ENCODE results near the gene HIRA. TPM values are rescaled to one million over a fixed set of nuclear protein-coding genes. Genes with fewer than 3 reads are reported as not detected.
A peak's percentile ranks its signal among the peaks of the same experiment; 100 is the strongest.

Gene HIRA
- total RNA-seq, 1 donor from 2014 or later: 7.3 TPM

GRCh38 chr22:19304547-19304946 is 127.0 kb downstream of the HIRA start:
- H3K9ac ChIP-seq (ENCODE audit: low read depth in 1 of 3, low read length in 3 of 3): no peak overlapping the region
- H3K4me3 ChIP-seq (ENCODE audit: low read length in 3 of 3): no peak overlapping the region
- H3K4me1 ChIP-seq (ENCODE audit: control insufficient read depth in 3 of 3, insufficient read depth in 3 of 3, low read length in 3 of 3): no peaks in the 10 kb centered on the region
- H3K27me3 ChIP-seq (ENCODE audit: control insufficient read depth in 3 of 3, insufficient read depth in 3 of 3, low read length in 3 of 3): no peaks in the 10 kb centered on the region
- no peaks in the 10 kb centered on the region for H3K36me3 ChIP-seq (ENCODE audit: control insufficient read depth in 3 of 3, insufficient read depth in 3 of 3, low read length in 3 of 3)
- no peak overlapping the region for H3K27ac ChIP-seq (ENCODE audit: low read depth, low read length)
- no peaks in the 10 kb centered on the region for H3K9me3 ChIP-seq (ENCODE audit: control insufficient read depth in 3 of 3, low read length in 3 of 3)

DNA sequence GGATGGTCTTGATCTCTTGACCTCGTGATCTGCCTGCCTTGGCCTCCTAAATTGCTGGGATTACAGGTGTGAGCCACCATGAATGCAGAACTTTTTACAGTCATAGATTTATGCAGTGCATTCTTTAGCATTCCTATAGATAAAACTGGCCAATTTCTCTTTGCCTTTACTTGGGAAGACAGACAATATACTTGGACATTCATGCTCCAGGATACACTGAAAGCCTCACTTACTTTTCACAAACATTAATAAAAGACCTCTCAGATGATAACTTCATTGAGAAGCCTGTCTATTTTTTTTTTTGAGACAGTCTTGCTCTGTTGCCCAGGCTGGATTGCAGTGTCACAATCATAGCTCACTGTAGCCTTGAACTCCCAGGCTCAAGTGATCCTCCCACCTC is 127.7 kb downstream of the HIRA start:
- Histone ChIP-seq H3K27ac (ENCODE audit: low read depth, low read length) (no peak overlapping the region), H3K36me3 (ENCODE audit: control insufficient read depth in 3 of 3, insufficient read depth in 3 of 3, low read length in 3 of 3) (no peaks in the 10 kb centered on the region), H3K4me1 (ENCODE audit: control insufficient read depth in 3 of 3, insufficient read depth in 3 of 3, low read length in 3 of 3) (no peaks in the 10 kb centered on the region), H3K9me3 (ENCODE audit: control insufficient read depth in 3 of 3, low read length in 3 of 3) (no peaks in the 10 kb centered on the region), H3K27me3 (ENCODE audit: control insufficient read depth in 3 of 3, insufficient read depth in 3 of 3, low read length in 3 of 3) (no peaks in the 10 kb centered on the region), H3K9ac (ENCODE audit: low read depth in 1 of 3, low read length in 3 of 3) (no peak overlapping the region), H3K4me3 (ENCODE audit: low read length in 3 of 3) (no peak overlapping the region)

GRCh38 chr22:19295733-19296132 is 135.8 kb downstream of the HIRA start:
- no peaks in the 10 kb centered on the region for H3K36me3 ChIP-seq (ENCODE audit: control insufficient read depth in 3 of 3, insufficient read depth in 3 of 3, low read length in 3 of 3)
- no peaks in the 10 kb centered on the region for H3K27me3 ChIP-seq (ENCODE audit: control insufficient read depth in 3 of 3, insufficient read depth in 3 of 3, low read length in 3 of 3)
- no peak overlapping the region for H3K9ac ChIP-seq (ENCODE audit: low read depth in 1 of 3, low read length in 3 of 3)
- no peak overlapping the region for H3K4me3 ChIP-seq (ENCODE audit: low read length in 3 of 3)
- no peak overlapping the region for H3K27ac ChIP-seq (ENCODE audit: low read depth, low read length)
- H3K4me1 ChIP-seq (ENCODE audit: control insufficient read depth in 3 of 3, insufficient read depth in 3 of 3, low read length in 3 of 3): peaks cover 8 to 18% (median 13%) of the 10 kb centered on the region in 3 donors
- no peaks in the 10 kb centered on the region for H3K9me3 ChIP-seq (ENCODE audit: control insufficient read depth in 3 of 3, low read length in 3 of 3)

- no peaks in the 10 kb centered on the region for H3K27me3 ChIP-seq (ENCODE audit: control insufficient read depth in 3 of 3, insufficient read depth in 3 of 3, low read length in 3 of 3)
- H3K27ac ChIP-seq (ENCODE audit: low read depth, low read length): peak overlapping the region; percentile 94
- H3K4me1 ChIP-seq (ENCODE audit: control insufficient read depth in 3 of 3, insufficient read depth in 3 of 3, low read length in 3 of 3): peaks cover 35 to 48% (median 40%) of the 10 kb centered on the region in 3 donors
- peak overlapping the region; percentile 91 to 97 (median 94) for H3K9ac ChIP-seq (ENCODE audit: low read depth in 1 of 3, low read length in 3 of 3)
- H3K9me3 ChIP-seq (ENCODE audit: control insufficient read depth in 3 of 3, low read length in 3 of 3): no peaks in the 10 kb centered on the region
- H3K36me3 ChIP-seq (ENCODE audit: control insufficient read depth in 3 of 3, insufficient read depth in 3 of 3, low read length in 3 of 3): peaks cover 4% of the 10 kb centered on the region in 3 donors
- H3K4me3 ChIP-seq (ENCODE audit: low read length in 3 of 3): peak overlapping the region; percentile 89 to 99 (median 96)
Measured at GRCh38 chr22:19292458-19293230, 138.9 kb downstream of the HIRA start.

- H3K27ac ChIP-seq (ENCODE audit: low read depth, low read length): peak within 1 kb of the TSS; percentile 97
- peaks cover 4% of the 10 kb centered on the region in 3 donors for H3K36me3 ChIP-seq (ENCODE audit: control insufficient read depth in 3 of 3, insufficient read depth in 3 of 3, low read length in 3 of 3)
- peak within 1 kb of the TSS; percentile 89 to 99 (median 96) for H3K4me3 ChIP-seq (ENCODE audit: low read length in 3 of 3)
- peaks cover 41 to 56% (median 46%) of the 10 kb centered on the region in 3 donors for H3K4me1 ChIP-seq (ENCODE audit: control insufficient read depth in 3 of 3, insufficient read depth in 3 of 3, low read length in 3 of 3)
- peak within 1 kb of the TSS; percentile 94 to 97 (median 97) for H3K9ac ChIP-seq (ENCODE audit: low read depth in 1 of 3, low read length in 3 of 3)
- no peaks in the 10 kb centered on the region for H3K27me3 ChIP-seq (ENCODE audit: control insufficient read depth in 3 of 3, insufficient read depth in 3 of 3, low read length in 3 of 3)
- no peaks in the 10 kb centered on the region for H3K9me3 ChIP-seq (ENCODE audit: control insufficient read depth in 3 of 3, low read length in 3 of 3)
Measured at GRCh38 chr22:19291580-19292457, 139.7 kb downstream of the HIRA start, which contains the start of gene CLTCL1. Gene CLTCL1 (minus strand): TSS chr22:19291719. CDS start chr22:19291641, 78 bp downstream.

- H3K36me3 ChIP-seq (ENCODE audit: control insufficient read depth in 3 of 3, insufficient read depth in 3 of 3, low read length in 3 of 3): peaks cover 4% of the 10 kb centered on the region in 3 donors
- H3K4me3 ChIP-seq (ENCODE audit: low read length in 3 of 3): peak overlapping the region; percentile 85 to 89 (median 88)
- H3K9ac ChIP-seq (ENCODE audit: low read depth in 1 of 3, low read length in 3 of 3): peak overlapping the region; percentile 94 to 97 (median 96)
- no peaks in the 10 kb centered on the region for H3K27me3 ChIP-seq (ENCODE audit: control insufficient read depth in 3 of 3, insufficient read depth in 3 of 3, low read length in 3 of 3)
- H3K4me1 ChIP-seq (ENCODE audit: control insufficient read depth in 3 of 3, insufficient read depth in 3 of 3, low read length in 3 of 3): peaks cover 47 to 62% (median 52%) of the 10 kb centered on the region in 3 donors
- H3K9me3 ChIP-seq (ENCODE audit: control insufficient read depth in 3 of 3, low read length in 3 of 3): no peaks in the 10 kb centered on the region
- H3K27ac ChIP-seq (ENCODE audit: low read depth, low read length): peak overlapping the region; percentile 97
Measured at GRCh38 chr22:19291218-19291579, 140.3 kb downstream of the HIRA start.

GRCh38 chr22:19290400-19291217 is 140.9 kb downstream of the HIRA start:
- peak overlapping the region; percentile 97 for H3K27ac ChIP-seq (ENCODE audit: low read depth, low read length)
- H3K9ac ChIP-seq (ENCODE audit: low read depth in 1 of 3, low read length in 3 of 3): peak overlapping the region; percentile 94 to 97 (median 96)
- H3K27me3 ChIP-seq (ENCODE audit: control insufficient read depth in 3 of 3, insufficient read depth in 3 of 3, low read length in 3 of 3): no peaks in the 10 kb centered on the region
- H3K9me3 ChIP-seq (ENCODE audit: control insufficient read depth in 3 of 3, low read length in 3 of 3): no peaks in the 10 kb centered on the region
- H3K4me1 ChIP-seq (ENCODE audit: control insufficient read depth in 3 of 3, insufficient read depth in 3 of 3, low read length in 3 of 3): peaks cover 53 to 68% (median 58%) of the 10 kb centered on the region in 3 donors
- peaks cover 4% of the 10 kb centered on the region in 3 donors for H3K36me3 ChIP-seq (ENCODE audit: control insufficient read depth in 3 of 3, insufficient read depth in 3 of 3, low read length in 3 of 3)
- peak overlapping the region; percentile 85 to 89 (median 88) for H3K4me3 ChIP-seq (ENCODE audit: low read length in 3 of 3)

DNA sequence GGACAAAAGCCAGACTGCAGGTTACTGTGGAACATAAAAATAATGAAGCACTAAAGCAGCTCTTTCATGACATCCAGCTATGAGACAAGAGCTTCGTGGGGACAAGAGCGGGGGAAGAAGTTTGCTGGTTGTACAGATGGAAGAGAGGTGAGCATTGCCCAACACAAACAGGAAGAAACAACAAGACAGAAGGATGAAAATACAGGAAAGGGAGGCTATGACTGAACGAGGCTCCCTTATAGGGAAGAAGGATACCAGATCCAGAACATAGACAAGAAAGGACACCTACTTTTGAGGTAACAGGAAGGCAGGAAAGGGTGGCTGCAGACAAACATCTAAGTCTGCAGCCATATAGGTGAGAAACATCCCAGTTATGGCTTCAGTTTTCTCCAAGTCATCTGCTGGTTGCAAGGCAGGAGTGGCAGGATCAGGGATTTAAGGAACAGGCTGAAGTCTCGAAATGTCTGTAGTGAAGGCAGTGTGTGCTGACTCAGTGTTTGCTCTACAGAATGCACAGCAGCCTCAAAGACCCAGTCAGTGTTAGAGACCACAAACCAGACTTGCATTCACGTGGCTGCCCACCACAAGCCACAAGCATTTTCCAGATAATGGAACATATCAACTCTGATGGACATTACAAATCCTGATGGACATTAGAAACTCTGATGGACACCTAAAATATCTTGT is 141.9 kb downstream of the HIRA start:
- peak overlapping the region; percentile 12 to 97 (median 96) for H3K9ac ChIP-seq (ENCODE audit: low read depth in 1 of 3, low read length in 3 of 3)
- H3K27ac ChIP-seq (ENCODE audit: low read depth, low read length): peak overlapping the region; percentile 97
- H3K4me1 ChIP-seq (ENCODE audit: control insufficient read depth in 3 of 3, insufficient read depth in 3 of 3, low read length in 3 of 3): peaks cover 55 to 67% (median 60%) of the 10 kb centered on the region in 3 donors
- peaks cover 4% of the 10 kb centered on the region in 3 donors for H3K36me3 ChIP-seq (ENCODE audit: control insufficient read depth in 3 of 3, insufficient read depth in 3 of 3, low read length in 3 of 3)
- no peaks in the 10 kb centered on the region for H3K27me3 ChIP-seq (ENCODE audit: control insufficient read depth in 3 of 3, insufficient read depth in 3 of 3, low read length in 3 of 3)
- no peaks in the 10 kb centered on the region for H3K9me3 ChIP-seq (ENCODE audit: control insufficient read depth in 3 of 3, low read length in 3 of 3)
- H3K4me3 ChIP-seq (ENCODE audit: low read length in 3 of 3): peak overlapping the region; percentile 85 to 89 (median 88)

- H3K4me3 ChIP-seq (ENCODE audit: low read length in 3 of 3): peak overlapping the region in 1 of 3 donors; percentile 30
- H3K9me3 ChIP-seq (ENCODE audit: control insufficient read depth in 3 of 3, low read length in 3 of 3): no peaks in the 10 kb centered on the region
- H3K4me1 ChIP-seq (ENCODE audit: control insufficient read depth in 3 of 3, insufficient read depth in 3 of 3, low read length in 3 of 3): peaks cover 54 to 73% (median 62%) of the 10 kb centered on the region in 3 donors
- peaks cover 4% of the 10 kb centered on the region in 3 donors for H3K36me3 ChIP-seq (ENCODE audit: control insufficient read depth in 3 of 3, insufficient read depth in 3 of 3, low read length in 3 of 3)
- H3K9ac ChIP-seq (ENCODE audit: low read depth in 1 of 3, low read length in 3 of 3): peak overlapping the region in 2 of 3 donors; percentile 54 to 58
- H3K27ac ChIP-seq (ENCODE audit: low read depth, low read length): peak overlapping the region; percentile 97
- no peaks in the 10 kb centered on the region for H3K27me3 ChIP-seq (ENCODE audit: control insufficient read depth in 3 of 3, insufficient read depth in 3 of 3, low read length in 3 of 3)
Measured at GRCh38 chr22:19287889-19288288, 143.6 kb downstream of the HIRA start.

Measured in skeletal muscle tissue (tissue), 4 donors.